ENCODE results near the gene LYZL1.
"Not testable (repeated sequence)": the region's sequence is repeated elsewhere in the genome, so short reads cannot be mapped to it uniquely, and the experiment has no call there.

The LYZL1 gene

GRCh38 chr10:29288906-29289305 lies at the start of gene LYZL1:
Gene LYZL1 (plus strand): TSS chr10:29289070. CDS start chr10:29291868, 2,798 bp downstream.
- not testable (repeated sequence) for DNase-seq

- DNase-seq, result no peak
These were observed 49.0 kb upstream of the LYZL1 start for GRCh38 chr10:29239569-29240472.

GRCh38 chr10:29240986-29241660 lies 47.7 kb upstream of the LYZL1 start:
- DNase-seq, result no peak

- no peak for DNase-seq
These were observed 46.9 kb upstream of the LYZL1 start for GRCh38 chr10:29241925-29242324.

- DNase-seq, result no peak
These were observed 45.8 kb upstream of the LYZL1 start for GRCh38 chr10:29243066-29243465.

- DNase-seq, result no peak
These were observed 45.1 kb upstream of the LYZL1 start for GRCh38 chr10:29243750-29244149.

- DNase-seq, result no peak
These were observed 43.9 kb upstream of the LYZL1 start for GRCh38 chr10:29244978-29245377.

- no peak for DNase-seq
These were observed 43.4 kb upstream of the LYZL1 start for GRCh38 chr10:29245476-29245875.

- DNase-seq, result no peak
These were observed 42.4 kb upstream of the LYZL1 start for GRCh38 chr10:29246449-29246848.

- no peak for DNase-seq
These were observed 40.7 kb upstream of the LYZL1 start for GRCh38 chr10:29248158-29248557.

- no peak for DNase-seq
These were observed 39.9 kb upstream of the LYZL1 start for GRCh38 chr10:29249018-29249417.

GRCh38 chr10:29250066-29250465 lies 38.8 kb upstream of the LYZL1 start:
- no peak for DNase-seq

- DNase-seq, result no peak
These were observed 35.8 kb upstream of the LYZL1 start for GRCh38 chr10:29252811-29253689.

GRCh38 chr10:29253690-29254029 lies 35.2 kb upstream of the LYZL1 start:
- no peak for DNase-seq

- no peak for DNase-seq
These were observed 34.5 kb upstream of the LYZL1 start for GRCh38 chr10:29254123-29255046.

GRCh38 chr10:29255104-29255503 lies 33.8 kb upstream of the LYZL1 start:
- no peak for DNase-seq

GRCh38 chr10:29256019-29256418 lies 32.9 kb upstream of the LYZL1 start:
- DNase-seq, result no peak

GRCh38 chr10:29256586-29256985 lies 32.3 kb upstream of the LYZL1 start:
- no peak for DNase-seq

- no peak for DNase-seq
These were observed 31.6 kb upstream of the LYZL1 start for GRCh38 chr10:29257106-29257783.

GRCh38 chr10:29257784-29258135 lies 31.1 kb upstream of the LYZL1 start:
- no peak for DNase-seq

GRCh38 chr10:29259498-29259897 lies 29.4 kb upstream of the LYZL1 start:
- DNase-seq, result no peak

- no peak for DNase-seq
These were observed 25.4 kb upstream of the LYZL1 start for GRCh38 chr10:29263506-29263905.

All from stimulated activated naive CD4-positive, alpha-beta T cell treated with Interleukin-2 at 50 U/mL for 16 hours (primary cell).